ENCODE measurements around the gene HYOU1.
"Not testable (repeated sequence)": the region's sequence is repeated elsewhere in the genome, so short reads cannot be mapped to it uniquely, and the experiment has no call there.

HYOU1 gene

DNA sequence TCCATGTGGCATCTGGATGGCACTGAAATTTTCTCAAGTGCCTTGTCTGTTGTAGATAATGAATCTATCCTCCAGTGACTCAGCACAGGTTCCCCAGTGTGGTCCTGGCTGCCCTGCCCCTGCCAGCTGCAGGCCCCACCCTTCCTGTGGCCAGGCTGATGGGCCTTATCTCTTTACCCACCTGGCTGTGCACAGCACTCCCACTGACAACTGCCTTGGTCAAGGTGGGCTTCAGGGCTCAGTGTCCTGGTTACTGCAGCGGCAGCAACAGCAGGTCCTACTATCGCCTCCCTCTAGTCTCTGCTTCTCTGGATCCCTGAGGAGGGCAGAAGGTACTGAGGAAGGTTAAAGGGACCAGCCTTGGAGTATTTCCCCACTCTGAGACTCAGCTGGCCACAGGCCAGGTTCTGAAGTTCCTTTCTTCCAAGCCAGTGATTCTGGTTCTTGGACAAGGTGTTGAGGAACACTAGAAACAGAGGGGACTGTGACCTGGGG, 30.8 kb upstream of the HYOU1 start:
- DNase-seq (ENCODE audit: insufficient read length, low spot score) = no peak
- no peak for FAIRE-seq

DNA sequence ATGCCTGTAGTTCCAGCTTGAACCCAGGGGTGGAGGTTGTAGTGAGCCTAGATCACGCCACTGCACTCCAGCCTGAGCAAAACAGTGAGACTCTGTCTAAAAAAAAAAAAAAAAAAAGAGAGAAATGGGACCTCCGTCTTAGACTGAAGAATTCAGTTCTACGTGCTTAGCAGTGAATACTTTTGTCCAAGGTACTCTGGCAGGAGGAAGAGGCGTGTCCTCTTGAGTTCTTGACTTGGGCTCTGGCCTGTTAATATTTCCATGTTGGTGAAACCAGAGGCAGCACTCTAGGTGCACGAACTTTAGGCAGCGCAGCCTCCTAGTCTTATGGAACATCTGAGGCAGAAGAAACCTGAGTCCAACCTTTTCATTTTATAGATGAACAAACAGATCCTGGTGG, 30.1 kb upstream of the HYOU1 start:
- DNase-seq (ENCODE audit: insufficient read length, low spot score) (no peak), FAIRE-seq (no peak)

DNA sequence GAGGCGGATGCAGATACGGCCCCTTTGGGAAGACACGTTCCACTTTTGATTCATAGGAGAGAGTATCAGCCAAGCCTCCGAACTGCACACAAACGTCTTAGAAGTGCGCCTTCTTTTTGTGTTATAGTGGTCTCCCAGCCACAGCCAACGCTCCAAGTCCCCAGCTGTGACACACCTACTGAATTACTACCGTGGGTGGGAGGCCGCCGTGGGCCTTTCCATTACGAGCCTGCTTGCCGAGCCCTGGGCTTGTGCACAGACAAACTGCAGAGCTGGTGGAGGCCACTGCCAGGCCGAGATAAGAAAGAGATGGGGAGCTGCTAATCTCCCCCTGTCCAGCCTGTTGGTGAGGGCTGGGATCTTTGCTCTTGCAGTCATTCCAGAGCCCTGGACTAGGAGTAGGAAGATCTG, 28.4 kb upstream of the HYOU1 start:
- FAIRE-seq (no peak), DNase-seq (ENCODE audit: insufficient read length, low spot score) (no peak)

DNA sequence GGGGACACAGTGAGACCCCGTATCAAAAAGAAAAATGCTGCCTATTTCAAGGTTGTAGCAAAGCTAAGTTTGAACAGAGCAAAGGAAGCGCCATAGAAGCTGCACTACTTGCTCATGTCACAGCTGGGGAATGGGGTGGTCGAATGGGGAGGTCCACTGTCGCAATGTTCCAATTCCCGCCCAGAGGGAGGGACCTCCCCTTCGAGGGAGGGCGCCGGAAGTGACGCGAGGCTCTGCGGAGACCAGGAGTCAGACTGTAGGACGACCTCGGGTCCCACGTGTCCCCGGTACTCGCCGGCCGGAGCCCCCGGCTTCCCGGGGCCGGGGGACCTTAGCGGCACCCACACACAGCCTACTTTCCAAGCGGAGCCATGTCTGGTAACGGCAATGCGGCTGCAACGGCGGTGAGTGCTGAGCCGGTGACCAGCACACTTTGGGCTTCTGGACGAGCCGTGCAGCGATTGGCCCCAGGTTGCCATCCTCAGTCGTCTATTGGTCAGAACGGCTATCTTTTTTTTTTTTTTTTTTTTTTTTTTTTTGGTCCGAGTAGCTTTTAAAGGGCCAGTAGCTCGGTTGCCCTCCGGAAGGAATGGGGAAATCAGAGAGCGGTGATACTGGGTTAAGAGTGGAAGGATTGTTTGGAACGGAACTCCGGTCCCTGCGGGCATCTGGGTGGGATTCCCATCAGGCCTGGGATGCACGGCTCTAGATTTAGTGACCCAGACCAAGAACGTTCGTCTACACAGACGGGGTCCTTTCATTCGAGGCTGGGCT, 27.8 kb upstream of the HYOU1 start, which contains the start of gene HMBS:
TSS of gene HMBS (plus strand) at position 219 of the 774 bp plus-strand sequence. CDS start at position 372, 153 bp downstream.
- DNase-seq (ENCODE audit: insufficient read length, low spot score) (peak; percentile 89), FAIRE-seq (peak; percentile 97)

DNA sequence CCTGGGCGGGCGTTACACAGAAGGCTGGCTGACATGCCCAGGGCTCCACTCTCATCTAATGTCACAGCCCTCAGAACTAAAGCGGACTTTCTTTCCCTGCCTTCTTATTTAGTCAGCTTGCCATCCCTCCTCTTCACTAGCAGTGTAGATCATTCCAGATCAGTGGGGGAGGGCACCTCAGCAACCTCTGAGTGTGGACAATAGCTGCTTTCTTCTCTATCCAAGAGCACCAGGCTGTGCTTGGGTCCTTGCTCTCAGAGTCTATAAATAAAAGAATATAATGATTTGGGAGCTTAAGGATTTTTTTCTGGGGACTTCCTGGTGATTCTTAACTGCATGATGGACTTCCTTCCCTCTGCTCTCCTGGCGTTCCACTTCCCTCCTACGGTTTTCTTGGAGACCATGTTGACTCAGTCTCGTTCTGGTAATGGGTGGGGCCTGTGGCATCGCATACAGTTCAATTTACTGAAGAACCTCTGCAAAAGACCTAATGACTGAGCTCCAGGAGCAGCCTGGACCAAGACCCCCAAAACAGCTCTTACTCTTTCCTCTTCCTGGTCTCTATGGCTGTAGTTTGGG, 24.8 kb upstream of the HYOU1 start:
- FAIRE-seq (no peak), DNase-seq (ENCODE audit: insufficient read length, low spot score) (no peak)

DNA sequence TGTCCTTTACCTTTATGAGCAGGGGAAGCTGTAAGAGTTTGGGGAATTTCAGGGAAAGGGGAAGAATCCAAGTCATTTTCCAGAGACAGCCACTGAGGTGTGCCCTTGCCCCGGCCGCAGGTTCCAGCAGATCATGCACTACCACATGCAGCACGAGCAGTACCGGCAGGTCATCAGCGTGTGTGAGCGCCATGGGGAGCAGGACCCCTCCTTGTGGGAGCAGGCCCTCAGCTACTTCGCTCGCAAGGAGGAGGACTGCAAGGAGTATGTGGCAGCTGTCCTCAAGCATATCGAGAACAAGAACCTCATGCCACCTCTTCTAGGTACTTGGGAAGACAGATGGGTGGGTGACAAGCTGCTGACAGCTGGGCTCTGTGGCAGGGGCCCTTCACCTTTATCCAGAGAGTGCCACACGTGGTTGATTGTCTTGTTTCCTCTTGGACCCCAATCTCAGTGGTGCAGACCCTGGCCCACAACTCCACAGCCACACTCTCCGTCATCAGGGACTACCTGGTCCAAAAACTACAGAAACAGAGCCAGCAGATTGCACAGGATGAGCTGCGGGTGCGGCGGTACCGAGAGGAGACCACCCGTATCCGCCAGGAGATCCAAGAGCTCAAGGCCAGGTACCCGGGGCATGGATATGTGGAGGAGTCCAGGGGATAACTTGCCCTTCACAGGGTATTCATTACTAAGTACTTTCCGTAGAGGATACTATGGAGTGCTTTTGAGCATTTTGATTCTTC, 21.8 kb upstream of the HYOU1 start:
- FAIRE-seq (no peak), DNase-seq (ENCODE audit: insufficient read length, low spot score) (no peak)

DNA sequence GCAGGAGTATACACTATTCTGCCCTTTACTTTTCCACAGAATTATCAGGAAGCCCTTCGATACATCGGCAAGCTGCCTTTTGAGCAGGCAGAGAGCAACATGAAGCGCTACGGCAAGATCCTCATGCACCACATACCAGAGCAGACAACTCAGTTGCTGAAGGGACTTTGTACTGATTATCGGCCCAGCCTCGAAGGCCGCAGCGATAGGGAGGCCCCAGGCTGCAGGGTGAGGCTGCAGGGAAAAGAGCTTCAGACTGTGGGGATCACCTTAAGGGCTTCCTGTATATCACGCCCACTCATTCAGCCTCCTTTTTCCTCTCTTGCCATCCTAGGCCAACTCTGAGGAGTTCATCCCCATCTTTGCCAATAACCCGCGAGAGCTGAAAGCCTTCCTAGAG, 20.8 kb upstream of the HYOU1 start:
- no peak for FAIRE-seq
- no peak for DNase-seq (ENCODE audit: insufficient read length, low spot score)

DNA sequence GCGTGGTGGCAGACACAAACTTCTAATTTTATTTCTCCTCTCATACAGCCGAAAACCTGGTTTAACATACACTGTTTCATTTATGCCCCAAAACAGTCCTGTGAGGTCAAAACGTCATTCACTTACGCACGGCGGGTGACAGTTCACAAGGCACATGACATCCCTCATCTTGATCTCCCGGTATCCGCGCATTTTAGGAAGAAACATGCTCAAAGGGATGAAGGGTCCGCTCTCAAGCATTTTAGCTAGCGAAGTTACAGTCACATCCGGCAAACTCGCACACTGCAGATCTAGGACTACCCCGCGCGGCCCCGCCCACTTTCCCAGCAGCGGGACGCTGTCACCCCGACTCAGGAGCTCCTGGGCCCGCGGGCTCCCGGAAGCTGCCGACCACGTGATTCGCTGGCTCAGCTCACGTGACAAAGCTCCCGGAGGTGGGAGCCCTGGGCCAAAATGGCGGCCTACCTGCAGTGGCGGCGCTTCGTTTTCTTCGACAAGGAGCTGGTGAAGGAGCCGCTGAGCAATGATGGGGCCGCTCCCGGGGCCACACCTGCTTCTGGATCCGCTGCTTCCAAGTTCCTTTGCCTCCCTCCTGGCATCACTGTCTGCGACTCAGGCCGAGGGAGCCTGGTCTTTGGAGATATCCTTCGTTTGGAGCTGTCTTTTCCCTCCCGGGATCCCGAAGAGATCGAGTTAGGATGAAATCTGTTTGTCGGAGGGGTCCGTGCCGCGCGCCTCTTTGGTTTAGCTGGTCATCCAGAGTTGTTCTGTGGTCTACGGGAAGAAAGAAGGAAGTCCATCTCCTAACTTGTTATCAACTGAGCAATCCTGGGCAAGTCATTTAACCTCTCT, 10.6 kb upstream of the HYOU1 start, which contains the start of gene VPS11:
TSS of gene VPS11 (plus strand) at position 448 of the 852 bp plus-strand sequence. CDS start at position 454, 6 bp downstream.
- FAIRE-seq (peak; percentile 98), DNase-seq (ENCODE audit: insufficient read length, low spot score) (peak; percentile 99)

DNA sequence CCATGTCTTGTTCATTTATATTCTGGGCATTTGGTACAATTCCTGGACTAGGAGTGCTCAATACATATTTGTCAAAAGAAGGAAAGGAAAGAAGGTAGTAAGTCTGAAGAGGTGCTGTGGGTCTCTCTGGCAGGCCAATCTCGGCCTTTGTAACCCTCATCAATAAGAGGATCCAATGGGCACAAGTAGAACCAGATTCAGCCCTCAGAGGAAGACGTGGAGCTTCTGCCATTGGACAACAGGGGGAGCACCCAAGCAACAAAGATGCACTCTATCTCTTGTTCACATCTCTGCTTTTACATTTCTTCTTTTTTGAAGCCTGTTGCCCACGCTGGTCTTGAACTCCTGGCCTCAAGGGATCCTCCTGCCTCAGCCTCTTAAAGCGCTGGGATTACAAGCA, 8.4 kb upstream of the HYOU1 start:
- FAIRE-seq (peak; percentile 88), DNase-seq (ENCODE audit: insufficient read length, low spot score) (no peak)

DNA sequence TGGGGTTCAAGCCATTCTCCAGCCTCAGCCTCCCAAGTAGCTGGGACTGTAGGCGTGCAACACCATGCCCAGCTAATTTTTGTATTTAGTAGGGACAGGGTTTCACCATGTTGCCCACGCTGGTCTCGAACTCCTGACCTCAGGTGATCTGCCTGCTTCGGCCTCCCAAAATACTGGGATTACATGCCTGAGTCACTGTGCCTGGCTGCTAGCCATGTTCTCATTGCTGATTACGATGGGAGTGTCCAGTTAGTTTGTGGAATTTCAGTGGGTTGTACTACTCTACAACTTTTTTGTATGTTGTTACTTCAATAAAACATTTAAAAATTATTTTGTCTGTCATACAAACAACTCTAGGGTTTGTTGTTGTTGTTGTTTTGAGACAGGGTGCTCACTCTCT, 5.8 kb upstream of the HYOU1 start:
- DNase-seq (ENCODE audit: insufficient read length, low spot score) = no peak

DNA sequence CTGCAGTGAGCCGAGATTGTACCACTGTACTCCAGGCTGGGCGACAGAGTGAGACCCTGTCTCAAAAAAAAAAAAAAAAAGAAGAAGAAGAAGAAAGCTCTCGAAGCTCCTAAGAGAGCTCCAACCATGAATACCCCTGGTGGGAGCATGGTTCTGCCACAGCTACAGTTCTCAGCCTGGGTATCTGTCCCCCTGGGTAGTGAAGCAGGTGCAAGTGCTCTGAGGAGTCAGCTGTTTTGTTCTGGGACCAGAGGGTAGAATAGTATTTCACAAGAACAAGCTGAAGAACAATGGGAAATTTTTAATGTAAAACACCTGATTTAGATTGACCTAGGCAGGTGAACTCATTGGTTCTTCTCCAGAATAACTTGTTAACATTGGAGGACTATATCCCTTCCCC, 4.3 kb upstream of the HYOU1 start:
- no peak for DNase-seq (ENCODE audit: insufficient read length, low spot score)
- no peak for FAIRE-seq

More for the DNA sequence above, 5.8 kb upstream of the HYOU1 start:
- FAIRE-seq = no peak

DNA sequence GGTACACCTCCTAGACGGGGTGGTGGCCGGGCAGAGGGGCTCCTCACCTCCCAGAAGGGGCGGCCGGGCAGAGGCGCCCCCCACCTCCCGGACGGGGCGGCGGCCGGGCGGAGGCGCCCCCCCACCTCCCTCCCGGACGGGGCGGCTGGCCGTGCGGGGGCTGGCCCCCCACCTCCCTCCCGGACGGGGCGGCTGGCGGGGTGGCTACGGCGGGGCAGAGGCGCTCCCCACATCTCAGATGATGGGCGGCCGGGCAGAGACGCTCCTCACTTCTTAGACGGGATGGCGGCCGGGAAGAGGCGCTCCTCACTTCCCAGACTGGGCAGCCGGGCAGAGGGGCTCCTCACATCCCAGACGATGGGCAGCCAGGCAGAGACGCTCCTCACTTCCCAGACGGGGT, 2.1 kb upstream of the HYOU1 start:
- not testable (repeated sequence) for FAIRE-seq; DNase-seq (ENCODE audit: insufficient read length, low spot score)

DNA sequence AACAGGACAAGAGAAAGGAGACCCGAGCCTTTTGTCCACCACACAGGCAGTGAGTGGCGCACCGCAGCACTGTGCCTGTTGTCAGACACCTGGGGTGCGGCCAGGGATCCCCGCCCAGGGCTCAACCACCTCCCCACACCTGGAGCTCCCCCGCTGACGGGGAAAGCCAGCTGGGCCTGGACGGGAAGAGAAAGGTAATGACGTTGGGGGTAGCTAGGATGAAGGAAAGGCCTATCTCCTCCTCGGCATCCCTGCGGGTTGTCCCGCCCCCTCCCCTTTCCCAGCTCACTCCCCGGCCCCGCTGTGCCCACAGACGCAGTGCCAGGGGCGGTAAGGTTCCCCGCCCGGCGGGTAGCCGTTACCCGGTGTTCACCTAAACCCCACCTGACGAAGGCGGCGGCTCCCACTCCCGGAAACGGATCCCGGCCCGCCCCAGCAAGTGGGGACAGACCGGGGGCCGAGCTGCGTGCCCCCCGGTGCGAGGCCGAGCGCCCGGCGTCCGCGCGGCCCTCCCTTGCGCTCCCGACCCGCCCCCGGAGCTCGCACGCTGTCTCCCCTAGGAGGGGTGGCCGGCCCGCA, 495 bp downstream of the HYOU1 start:
- FAIRE-seq = peak; percentile 55

DNA sequence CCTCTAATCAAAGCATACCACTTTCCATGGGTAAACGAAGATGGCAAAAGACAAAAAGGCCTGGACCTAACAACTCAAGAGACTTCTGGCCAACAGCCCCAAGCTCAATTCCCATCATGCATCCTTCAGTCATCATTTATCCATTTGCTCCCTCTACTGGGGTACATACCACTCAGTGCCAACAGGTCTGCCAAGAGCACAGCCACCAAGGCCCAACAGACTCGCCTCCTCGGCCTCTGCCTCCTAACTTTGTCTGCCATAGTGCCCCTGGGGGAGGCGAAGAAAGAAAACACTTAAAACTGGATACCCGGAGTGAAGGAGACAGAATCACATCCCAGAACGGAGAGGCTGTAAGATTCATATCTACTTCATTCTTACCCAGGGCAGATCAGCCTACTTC, 1.1 kb downstream of the HYOU1 start:
- DNase-seq (ENCODE audit: insufficient read length, low spot score) (no peak), FAIRE-seq (no peak)

More for the DNA sequence above, 495 bp downstream of the HYOU1 start:
- DNase-seq (ENCODE audit: insufficient read length, low spot score) = peak; percentile 37

DNA sequence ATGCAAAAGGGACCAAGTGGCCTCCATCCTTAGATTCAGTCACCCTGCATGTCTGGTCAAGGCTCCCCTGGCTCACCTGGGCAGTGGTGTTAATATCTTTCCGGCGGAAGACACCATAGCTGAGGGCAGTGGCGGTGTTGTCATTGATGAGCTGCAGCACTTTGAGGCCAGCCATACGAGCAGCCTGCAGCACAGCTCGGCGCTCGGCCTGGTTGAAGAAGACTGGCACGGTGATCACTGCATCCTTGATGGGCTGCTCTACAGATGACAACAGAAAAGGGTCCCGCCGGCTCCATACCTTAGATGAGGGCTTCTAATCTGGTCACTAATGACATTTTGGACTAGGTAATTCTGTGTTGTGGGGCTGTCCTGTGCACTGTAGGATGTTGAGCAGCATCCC, 2.6 kb downstream of the HYOU1 start:
- no peak for FAIRE-seq
- DNase-seq (ENCODE audit: insufficient read length, low spot score) = no peak

DNA sequence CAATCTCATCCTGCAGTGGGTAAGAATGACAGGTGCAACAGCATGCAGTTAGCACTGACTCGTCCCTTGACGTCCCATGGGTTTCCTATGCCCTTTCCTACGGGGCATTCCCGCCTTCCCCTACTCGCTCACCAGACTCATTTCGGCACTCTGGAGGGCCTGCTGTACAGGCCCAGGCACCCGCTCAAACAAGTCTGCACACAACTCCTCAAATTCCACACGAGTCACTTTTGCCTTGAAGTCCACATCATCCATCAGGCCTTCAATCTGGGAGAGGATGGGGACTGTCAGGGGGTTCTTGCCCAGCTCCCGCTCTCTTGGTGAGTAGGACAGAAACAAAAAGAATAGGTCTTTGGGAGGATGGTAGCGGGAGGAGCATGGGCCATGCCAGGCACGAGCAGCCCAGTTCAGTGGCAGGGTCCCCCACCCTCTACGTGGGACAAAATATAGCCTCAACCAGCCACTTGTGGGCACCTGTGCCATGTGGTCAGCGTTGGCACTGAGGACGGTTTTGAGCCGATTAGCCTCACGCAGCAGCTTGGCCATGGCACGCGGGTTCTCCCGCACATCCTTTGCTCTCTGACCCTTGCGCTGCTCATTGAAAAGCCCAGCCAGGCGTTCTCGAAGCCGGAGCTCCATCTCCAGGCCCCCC, 4.7 kb downstream of the HYOU1 start:
- FAIRE-seq (no peak), DNase-seq (ENCODE audit: insufficient read length, low spot score) (no peak)

DNA sequence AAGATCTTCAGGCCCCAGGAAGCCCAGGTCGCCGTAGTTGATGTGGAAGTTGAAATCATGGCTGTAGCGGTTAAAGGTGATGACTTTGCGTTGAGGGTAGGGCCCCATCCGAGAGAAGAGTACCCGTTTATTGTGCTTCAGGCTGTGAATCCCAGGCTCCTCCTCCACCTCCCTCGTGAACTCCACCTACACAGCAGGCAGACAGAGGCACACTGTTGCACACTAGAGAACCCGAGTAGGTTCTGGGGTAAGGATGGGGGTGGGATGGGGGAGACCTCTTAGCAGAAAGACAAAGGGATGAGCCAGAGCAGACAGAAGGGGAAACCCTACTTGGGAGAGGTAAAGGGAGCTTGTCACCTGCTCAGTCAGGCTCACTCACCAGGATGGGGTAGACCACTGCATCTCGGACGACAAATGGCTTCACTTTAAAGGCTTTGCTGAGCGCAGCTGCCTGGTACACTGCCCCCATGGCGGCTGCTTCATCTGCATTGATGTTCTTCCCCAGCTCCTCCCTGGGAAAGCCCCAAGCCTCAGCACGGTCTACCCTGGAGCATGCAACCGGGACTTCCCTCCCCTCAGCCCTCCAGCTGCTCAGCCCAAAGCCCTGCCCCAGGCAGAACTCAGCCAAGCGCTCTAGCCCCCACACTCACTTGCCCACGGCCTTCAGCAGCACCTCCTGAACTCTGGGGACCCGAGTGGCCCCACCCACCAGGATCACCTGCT, 5.4 kb downstream of the HYOU1 start:
- DNase-seq (ENCODE audit: insufficient read length, low spot score) (no peak), FAIRE-seq (peak; percentile 64)

DNA sequence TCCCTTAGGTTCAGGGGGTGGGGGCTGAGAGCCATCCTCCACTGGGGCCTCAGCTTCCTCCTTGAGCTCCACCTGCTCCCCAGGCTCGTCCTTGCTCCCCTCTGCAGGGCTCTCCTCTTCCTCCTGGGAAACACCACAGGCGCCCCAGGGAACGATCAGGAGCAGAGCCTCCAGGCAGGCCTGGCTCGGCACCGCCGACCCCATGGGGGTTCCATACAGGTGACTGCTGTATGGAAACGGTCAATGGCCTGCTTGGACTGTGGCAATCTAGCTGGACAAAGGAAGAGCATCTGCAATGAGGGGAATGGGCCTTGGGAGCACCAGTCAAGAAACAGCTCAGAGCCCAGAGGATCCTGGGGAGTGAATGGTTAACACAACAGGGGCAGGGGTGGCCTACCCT, 7.9 kb downstream of the HYOU1 start:
- no peak for FAIRE-seq
- DNase-seq (ENCODE audit: insufficient read length, low spot score) = no peak

DNA sequence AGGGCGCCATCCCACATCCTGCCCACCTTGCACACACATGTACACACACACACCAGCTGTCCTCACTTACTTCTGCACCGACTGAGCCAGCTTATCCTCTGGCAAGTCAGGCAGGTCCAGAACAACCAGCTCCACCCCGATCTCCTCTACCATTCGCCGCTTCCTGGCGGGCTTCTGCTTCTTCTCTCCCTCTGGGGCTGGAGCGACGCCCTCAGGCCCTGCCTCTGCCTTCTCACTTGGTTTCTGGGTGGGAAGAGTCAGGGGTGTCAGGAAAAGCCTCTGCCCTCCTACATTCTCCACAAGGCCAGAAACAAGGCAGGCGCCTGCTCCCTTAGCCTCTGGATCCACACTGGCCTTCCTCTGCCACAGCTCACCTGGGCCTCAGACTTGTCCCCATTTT, 8.4 kb downstream of the HYOU1 start:
- FAIRE-seq (no peak), DNase-seq (ENCODE audit: insufficient read length, low spot score) (no peak)

All from GM19239 (cell line).